AG04450 (cell line): ENCODE results near the gene TMED7. TPM values are rescaled to one million over a fixed set of nuclear protein-coding genes. Genes with fewer than 3 reads are reported as not detected.
A peak's percentile ranks its signal among the peaks of the same experiment; 100 is the strongest.

Experiments
- CTCF ChIA-PET: fragments of 300-600, 350-600 bp; formaldehyde crosslinking; extraction: SDS; loops from one replicate; lab custom pipeline; 2022; ENCODE audit warnings: antibody characterized with exemption, inconsistent platforms; lab: Charles Lee
- POLR2A ChIA-PET: fragments of 350-600 bp; formaldehyde crosslinking; extraction: SDS; loops from one replicate; lab custom pipeline; 2021; ENCODE audit warnings: antibody characterized with exemption, inconsistent platforms; lab: Yijun Ruan, JAX
- DNase-seq: peaks from one replicate; pipeline ENCODE4 v3.0.0-alpha.2; 2011; ENCODE audit warnings: low read depth, low spot score
- H3K27ac ChIP-seq: one replicate; pipeline ENCODE4 v1.5.1; 2012; ENCODE audit warnings: low read depth, low read length, control low read depth
- H3K27me3 ChIP-seq: one replicate; pipeline ENCODE4 v1.6.0; 2012; ENCODE audit warnings: low read length; ENCODE audit not compliant: control insufficient read depth, insufficient read depth
- H3K4me3 ChIP-seq: 2 replicates; pipeline ENCODE4 v1.5.1; 2011; ENCODE audit warnings: mild to moderate bottlenecking, low read depth, low read length, control low read depth
- H3K9me3 ChIP-seq: 2 replicates; pipeline ENCODE4 v1.5.1; 2012; ENCODE audit warnings: low read length; ENCODE audit not compliant: control insufficient read depth, insufficient read depth
- CTCF ChIP-seq: IDR thresholded peaks from 2 replicates; pipeline ENCODE4 v1.5.1; 2011; ENCODE audit warnings: low read depth, low read length, control low read depth, inconsistent platforms
- polyA plus RNA-seq: library from polyadenylated mRNA; depleted of rRNA; stranded (reverse); fragments of >200 nt; gene quantifications from 2 replicates; pipeline ENCODE4 v1.2.3, GENCODE V29; 2011

TMED7 gene
- polyA plus RNA-seq, 1 experiment, result 110 TPM

- no peak for DNase-seq
- Histone ChIP-seq H3K9me3 (no peaks in the 10 kb centered on the region), H3K4me3 (no peak overlapping the region), H3K27me3 (no peaks in the 10 kb centered on the region), H3K27ac (no peak overlapping the region)
- POLR2A ChIA-PET, result no interaction called here
- no peak for TF ChIP-seq CTCF
- CTCF ChIA-PET, result no interaction called here
These were observed 17.9 kb downstream of the TMED7 start for GRCh38 chr5:115607935-115608334.

DNA sequence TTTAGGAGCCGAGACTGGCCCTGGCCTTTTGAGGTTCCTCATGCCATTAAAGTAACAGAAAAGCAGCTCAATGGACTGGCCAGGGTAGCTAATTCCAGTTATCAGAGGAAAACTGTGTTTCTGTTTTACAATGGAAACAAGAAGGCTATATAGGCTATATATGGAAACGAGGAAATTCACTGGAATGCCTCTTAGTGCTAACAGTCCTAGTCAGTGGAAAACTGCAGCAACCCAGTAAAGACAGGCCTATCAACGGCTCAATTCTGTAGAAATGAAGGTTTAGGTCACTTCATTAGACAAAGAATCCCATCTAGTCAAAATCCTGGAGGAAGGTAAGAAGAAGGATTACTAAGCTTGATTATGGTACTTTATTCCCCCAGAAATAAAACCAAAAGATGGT lies 20.4 kb downstream of the TMED7 start:
- Histone ChIP-seq H3K27me3 (no peaks in the 10 kb centered on the region), H3K9me3 (no peaks in the 10 kb centered on the region), H3K4me3 (no peak overlapping the region), H3K27ac (no peak overlapping the region)
- TF ChIP-seq CTCF, result no peak
- CTCF ChIA-PET, result no interaction called here
- no peak for DNase-seq
- POLR2A ChIA-PET, result no interaction called here

DNA sequence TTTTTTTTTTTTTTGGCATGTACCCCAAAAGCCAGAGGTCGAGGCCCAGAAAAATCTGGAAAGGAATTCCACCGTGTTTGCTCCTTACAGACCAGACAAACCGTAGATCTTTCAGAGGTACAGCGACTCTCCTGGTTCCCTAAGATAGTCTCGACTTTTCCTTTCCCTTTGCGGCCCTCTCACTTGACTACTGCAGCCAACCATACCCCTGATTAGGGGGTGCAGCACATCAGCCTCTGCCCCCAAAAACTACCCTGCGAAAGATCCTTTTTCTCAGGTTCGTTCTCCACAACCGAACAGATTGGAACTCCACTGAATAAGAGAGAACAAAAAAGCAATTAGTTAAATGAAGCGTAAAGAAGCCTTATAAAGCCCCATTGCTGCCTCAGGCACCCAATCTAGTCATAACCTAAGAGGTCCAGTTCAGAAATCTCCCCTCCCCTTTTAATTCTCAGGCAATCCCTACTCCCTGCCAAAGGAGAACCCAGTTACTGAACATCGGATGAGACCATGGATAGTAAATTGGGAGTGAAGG lies 23.2 kb downstream of the TMED7 start:
- no peak for TF ChIP-seq CTCF
- POLR2A ChIA-PET, result no interaction called here
- CTCF ChIA-PET, result interaction anchor here (0.6 to 1.4 kb wide), 2 partner anchors 11 to 112 kb away, joined by 3 to 5 read pairs; no protein-coding TSS in a partner anchor
- H3K9me3 ChIP-seq, result no peaks in the 10 kb centered on the region
- peak overlapping the region; percentile 70 for H3K4me3 ChIP-seq
- no peaks in the 10 kb centered on the region for H3K27me3 ChIP-seq
- no peak for DNase-seq
- no peak overlapping the region for H3K27ac ChIP-seq

DNA sequence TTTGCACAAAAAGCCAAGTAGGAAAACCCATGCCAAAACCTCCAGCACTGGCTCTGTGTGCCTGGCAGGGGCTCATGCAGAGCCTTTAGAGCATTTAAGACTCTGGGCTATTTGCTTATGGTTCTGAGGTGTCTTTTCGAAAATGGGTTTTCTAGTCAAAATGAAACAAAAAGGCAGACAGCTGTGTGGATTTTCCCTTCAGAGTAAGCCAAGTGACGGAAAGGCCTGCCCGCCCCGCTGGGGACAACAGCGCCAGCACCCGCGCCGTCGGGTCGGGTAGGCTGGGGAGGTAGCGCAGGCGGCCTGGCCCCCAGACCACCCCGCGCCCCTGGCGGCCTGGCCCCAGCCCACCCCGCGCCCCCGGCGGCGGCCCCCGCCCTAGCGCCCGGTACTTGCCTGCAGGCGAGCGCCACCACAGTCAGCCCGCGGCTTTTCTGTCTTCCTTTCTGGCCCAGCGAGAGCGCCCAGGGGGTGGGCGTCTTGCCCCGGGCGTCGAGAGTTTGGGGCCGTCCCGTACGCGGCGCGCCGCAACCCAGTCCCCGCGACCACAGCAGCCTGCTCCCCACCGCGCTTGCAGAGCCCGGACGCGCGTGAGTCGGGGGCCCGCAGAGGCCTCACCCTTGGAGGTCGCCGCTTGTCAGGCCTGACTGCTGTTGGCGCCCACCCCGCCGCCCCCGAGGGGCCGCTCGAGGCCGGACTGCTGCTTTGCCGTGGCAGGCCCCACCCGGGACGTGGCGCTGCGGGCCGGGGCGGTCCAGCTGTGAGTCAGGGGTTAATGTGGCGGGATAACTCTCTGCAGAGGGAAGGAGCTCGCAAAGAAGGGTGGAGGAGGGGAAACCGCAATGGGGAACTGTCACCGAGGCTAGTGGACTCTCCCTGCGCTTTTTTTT lies 23.9 kb downstream of the TMED7 start, which contains the start of gene TICAM2:
Gene TICAM2, minus strand, starts transcription at position 779 of the 890 bp plus-strand sequence. CDS start 21,223 bp downstream, outside the sequence.
- peak within 1 kb of the TSS; percentile 22 for H3K27ac ChIP-seq
- no peak for DNase-seq
- ChIA-PET CTCF (interaction anchor here (0.6 to 1.4 kb wide), 5 partner anchors 10 to 347 kb away, joined by 3 to 5 read pairs (median 4); no protein-coding TSS in a partner anchor), POLR2A (no interaction called here)
- peak within 1 kb of the TSS; percentile 70 for H3K4me3 ChIP-seq
- no peak; the same call in 1 of the 2 replicates for TF ChIP-seq CTCF
- no peaks in the 10 kb centered on the region for H3K9me3 ChIP-seq
- no peaks in the 10 kb centered on the region for H3K27me3 ChIP-seq

DNA sequence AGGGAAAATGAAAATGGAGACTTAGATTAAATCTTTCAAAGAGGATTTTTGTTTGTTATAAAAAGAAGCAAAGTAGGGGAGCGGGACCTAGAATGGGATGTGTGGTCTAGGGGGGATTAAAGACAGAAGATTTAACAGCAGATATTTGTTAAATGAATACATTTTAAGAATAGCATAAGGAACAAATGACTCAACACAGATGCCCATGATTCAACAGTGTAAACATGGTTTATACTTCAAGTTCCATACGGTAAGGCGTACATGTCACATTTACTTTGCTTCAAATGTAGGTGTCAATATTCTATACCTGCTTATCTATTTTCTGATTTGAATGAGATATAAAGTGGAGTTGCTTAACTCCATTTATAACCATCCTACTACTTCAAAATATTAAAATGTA lies 25.1 kb downstream of the TMED7 start:
- H3K27ac ChIP-seq, result no peak overlapping the region

More for the DNA sequence above, 25.1 kb downstream of the TMED7 start:
- no peak for DNase-seq
- POLR2A ChIA-PET, result no interaction called here
- CTCF ChIA-PET, result interaction anchor here (0.6 to 1.2 kb wide), 3 partner anchors 9 to 292 kb away, joined by 4 to 7 read pairs (median 5); no protein-coding TSS in a partner anchor
- peak overlapping the region; percentile 70 for H3K4me3 ChIP-seq
- no peaks in the 10 kb centered on the region for H3K27me3 ChIP-seq
- TF ChIP-seq CTCF, result no peak
- no peaks in the 10 kb centered on the region for H3K9me3 ChIP-seq
